WTC11 (cell line): ENCODE measurements around the gene PPP1R12A. TPM values are rescaled to one million over a fixed set of nuclear protein-coding genes. Genes with fewer than 3 reads are reported as not detected.

ENCODE experiments used
- ATAC-seq: fragments of 200-7000 bp; cut with Tn5 transposase; 2 replicates; pipeline ENCODE4 v1.10.0; 2021; ENCODE audit warnings: mild to moderate bottlenecking, moderate library complexity
- CTCF ChIA-PET: fragments of 300-600 bp; sonication (Branson Sonifier 250); formaldehyde crosslinking; loops from one replicate; lab custom pipeline; 2021; ENCODE audit warnings: antibody characterized with exemption; lab: Charles Lee
- POLR2A ChIA-PET: fragments of 350-600 bp; sonication (Branson Sonifier 250); formaldehyde crosslinking; loops from one replicate; lab custom pipeline; 2021; ENCODE audit warnings: antibody characterized with exemption; lab: Charles Lee
- DNase-seq: peaks from one replicate; pipeline ENCODE4 v3.0.0; 2021; ENCODE audit warnings: low spot score
- H3K27ac Mint-ChIP-seq: 2 replicates; pipeline ENCODE4 v1.8.0; 2021; ENCODE audit warnings: mixed read lengths
- H3K27me3 Mint-ChIP-seq: 2 replicates; pipeline ENCODE4 v1.8.0; 2021; ENCODE audit warnings: low read depth, mild to moderate bottlenecking, moderate library complexity, mixed read lengths
- H3K36me3 Mint-ChIP-seq: 2 replicates; pipeline ENCODE4 v1.8.0; 2021; ENCODE audit warnings: mixed read lengths
- H3K4me1 Mint-ChIP-seq: 2 replicates; pipeline ENCODE4 v1.8.0; 2022; ENCODE audit warnings: mixed read lengths
- H3K4me3 Mint-ChIP-seq: 2 replicates; pipeline ENCODE4 v1.8.0; 2021; ENCODE audit warnings: mild to moderate bottlenecking, moderate library complexity, mixed read lengths
- H3K9me3 Mint-ChIP-seq: 2 replicates; pipeline ENCODE4 v1.8.0; 2021; ENCODE audit warnings: mixed read lengths
- ATF2 ChIP-seq: sonication (generic); formaldehyde crosslinking; IDR thresholded peaks from 2 replicates; pipeline ENCODE4 v1.8.1; 2022; ENCODE audit warnings: low read depth, missing genetic modification reagents, borderline replicate concordance
- ATF3 ChIP-seq: sonication (generic); formaldehyde crosslinking; conservative IDR thresholded peaks from 2 replicates; pipeline ENCODE4 v1.8.1; 2022; ENCODE audit warnings: mild to moderate bottlenecking, missing genetic modification reagents
- ELF4 ChIP-seq: sonication (generic); formaldehyde crosslinking; IDR thresholded peaks from 2 replicates; pipeline ENCODE4 v1.8.1; 2022; ENCODE audit warnings: low read depth, mild to moderate bottlenecking, moderate library complexity, missing genetic modification reagents
- FOXJ3 ChIP-seq: sonication (generic); formaldehyde crosslinking; IDR thresholded peaks from 2 replicates; pipeline ENCODE4 v1.9.0; 2021; ENCODE audit warnings: missing genetic modification reagents, mild to moderate bottlenecking, borderline replicate concordance
- GRHL2 ChIP-seq: fragments of 250-450 bp; sonication (Bioruptor Pico); IDR thresholded peaks from 2 replicates; pipeline ENCODE4 v1.8.0; 2022; ENCODE audit warnings: mild to moderate bottlenecking, moderate library complexity; ENCODE audit not compliant: insufficient replicate concordance, severe bottlenecking
- MXD4 ChIP-seq: fragments of 250-450 bp; sonication (Bioruptor Pico); IDR thresholded peaks from 2 replicates; pipeline ENCODE4 v1.8.0; 2021; ENCODE audit warnings: mild to moderate bottlenecking, moderate library complexity, borderline replicate concordance
- PRRX2 ChIP-seq: fragments of 250-450 bp; sonication (Bioruptor Pico); IDR thresholded peaks from 2 replicates; pipeline ENCODE4 v1.8.0; 2021; ENCODE audit warnings: mild to moderate bottlenecking
- RORB ChIP-seq: fragments of 250-450 bp; sonication (Bioruptor Pico); IDR thresholded peaks from 2 replicates; pipeline ENCODE4 v1.9.0; 2021; ENCODE audit warnings: mild to moderate bottlenecking
- SP1 ChIP-seq: sonication (generic); formaldehyde crosslinking; conservative IDR thresholded peaks from 2 replicates; pipeline ENCODE4 v1.8.1; 2022; ENCODE audit warnings: missing genetic modification reagents
- TCF7 ChIP-seq: sonication (generic); formaldehyde crosslinking; IDR thresholded peaks from 2 replicates; pipeline ENCODE4 v1.8.0; 2022; ENCODE audit warnings: mild to moderate bottlenecking, low read depth, missing genetic modification reagents, moderate library complexity
- ZBTB21 ChIP-seq: sonication (generic); formaldehyde crosslinking; IDR thresholded peaks from 2 replicates; pipeline ENCODE4 v1.8.1; 2023; ENCODE audit warnings: mild to moderate bottlenecking, missing genetic modification reagents, borderline replicate concordance
- ZNF232 ChIP-seq: sonication (generic); formaldehyde crosslinking; IDR thresholded peaks from 2 replicates; pipeline ENCODE4 v1.8.0; 2022; ENCODE audit warnings: mild to moderate bottlenecking, missing genetic modification reagents
- ZNF317 ChIP-seq: sonication (generic); formaldehyde crosslinking; IDR thresholded peaks from 2 replicates; pipeline ENCODE4 v1.8.1; 2023; ENCODE audit warnings: low read depth, mild to moderate bottlenecking, moderate library complexity, missing genetic modification reagents, borderline replicate concordance
- ZNF396 ChIP-seq: fragments of 250-450 bp; sonication (Bioruptor Pico); IDR thresholded peaks from 2 replicates; pipeline ENCODE4 v1.8.0; 2021; ENCODE audit warnings: mild to moderate bottlenecking, moderate library complexity, borderline replicate concordance
- ZNF423 ChIP-seq: fragments of 250-450 bp; sonication (Bioruptor Pico); IDR thresholded peaks from 2 replicates; pipeline ENCODE4 v2.1.2; 2022; ENCODE audit warnings: mild to moderate bottlenecking, moderate library complexity
- ZNF425 ChIP-seq: fragments of 250-450 bp; sonication (Bioruptor Pico); conservative IDR thresholded peaks from 2 replicates; pipeline ENCODE4 v1.9.0; 2021; ENCODE audit warnings: mild to moderate bottlenecking
- ZNF671 ChIP-seq: fragments of 250-450 bp; sonication (Bioruptor Pico); IDR thresholded peaks from 2 replicates; pipeline ENCODE4 v1.8.0; 2021; ENCODE audit warnings: mild to moderate bottlenecking
- total RNA-seq: library from RNA; stranded (reverse); gene quantifications from 3 replicates; pipeline ENCODE4 v1.2.3, GENCODE V29; 2021
- TF ChIP-seq, protein P1 (sequence below): sonication (generic); formaldehyde crosslinking; IDR thresholded peaks from 2 replicates; pipeline ENCODE4 v1.8.1; 2022; ENCODE audit warnings: low read depth, mild to moderate bottlenecking, moderate library complexity, missing genetic modification reagents, borderline replicate concordance
- TF ChIP-seq, protein P2 (sequence below): fragments of 250-450 bp; sonication (Bioruptor Pico); IDR thresholded peaks from 2 replicates; pipeline ENCODE4 v1.9.0; 2021; ENCODE audit warnings: mild to moderate bottlenecking
- TF ChIP-seq, protein P3 (sequence below): sonication (generic); formaldehyde crosslinking; IDR thresholded peaks from 2 replicates; pipeline ENCODE4 v1.8.0; 2022; ENCODE audit warnings: mild to moderate bottlenecking, missing genetic modification reagents

PPP1R12A gene
- total RNA-seq, 1 experiment from 2014 or later: 83.8 TPM

DNA sequence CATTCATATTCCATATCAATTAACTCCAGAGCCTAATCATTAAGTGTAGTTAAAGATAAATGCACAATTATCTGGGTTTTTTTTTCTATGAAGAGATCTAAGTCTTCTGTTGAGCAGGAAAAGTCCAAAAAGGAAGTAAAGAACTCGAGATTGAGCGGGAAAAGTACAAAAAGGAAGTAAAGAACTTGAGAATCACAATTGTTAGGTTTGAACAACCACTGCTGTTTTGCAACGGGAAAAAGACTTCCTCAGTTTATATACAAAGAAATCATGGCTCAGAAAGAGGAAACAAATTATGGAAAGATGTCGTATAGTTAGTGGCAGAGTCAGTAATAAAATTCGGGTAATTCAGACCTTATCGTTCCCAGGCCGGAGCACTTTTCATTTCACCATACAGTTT is 63.3 kb downstream of the PPP1R12A start (continued):
- TF ChIP-seq, protein P1, sequence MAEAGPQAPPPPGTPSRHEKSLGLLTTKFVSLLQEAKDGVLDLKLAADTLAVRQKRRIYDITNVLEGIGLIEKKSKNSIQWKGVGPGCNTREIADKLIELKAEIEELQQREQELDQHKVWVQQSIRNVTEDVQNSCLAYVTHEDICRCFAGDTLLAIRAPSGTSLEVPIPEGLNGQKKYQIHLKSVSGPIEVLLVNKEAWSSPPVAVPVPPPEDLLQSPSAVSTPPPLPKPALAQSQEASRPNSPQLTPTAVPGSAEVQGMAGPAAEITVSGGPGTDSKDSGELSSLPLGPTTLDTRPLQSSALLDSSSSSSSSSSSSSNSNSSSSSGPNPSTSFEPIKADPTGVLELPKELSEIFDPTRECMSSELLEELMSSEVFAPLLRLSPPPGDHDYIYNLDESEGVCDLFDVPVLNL: no peak
- no peak for TF ChIP-seq TCF7 (CRISPR knock-in tag)
- TF ChIP-seq ZNF396: no peak
- TF ChIP-seq ATF2 (CRISPR knock-in tag): no peak

DNA sequence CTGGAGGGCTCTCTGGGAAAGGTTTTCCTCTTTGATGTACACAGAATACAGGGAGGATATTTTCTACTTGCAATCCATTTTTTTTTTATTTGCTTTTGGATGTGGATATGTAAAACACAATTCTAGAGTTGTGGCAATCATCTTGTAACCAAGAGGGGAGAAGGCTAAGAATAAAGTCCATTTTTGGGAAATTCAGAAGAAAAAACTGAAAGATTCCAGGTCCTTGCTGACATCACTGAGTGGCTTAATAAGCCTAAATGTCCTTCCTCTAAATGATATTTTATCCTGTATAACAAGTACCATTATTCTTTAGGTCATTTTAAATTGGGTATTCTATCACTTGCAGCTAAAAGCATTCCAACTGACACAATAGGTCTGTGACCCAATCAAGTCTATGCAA is 64.0 kb downstream of the PPP1R12A start:
- POLR2A ChIA-PET: no interaction called here
- H3K27ac Mint-ChIP-seq: no peak overlapping the region
- CTCF ChIA-PET: no interaction called here

DNA sequence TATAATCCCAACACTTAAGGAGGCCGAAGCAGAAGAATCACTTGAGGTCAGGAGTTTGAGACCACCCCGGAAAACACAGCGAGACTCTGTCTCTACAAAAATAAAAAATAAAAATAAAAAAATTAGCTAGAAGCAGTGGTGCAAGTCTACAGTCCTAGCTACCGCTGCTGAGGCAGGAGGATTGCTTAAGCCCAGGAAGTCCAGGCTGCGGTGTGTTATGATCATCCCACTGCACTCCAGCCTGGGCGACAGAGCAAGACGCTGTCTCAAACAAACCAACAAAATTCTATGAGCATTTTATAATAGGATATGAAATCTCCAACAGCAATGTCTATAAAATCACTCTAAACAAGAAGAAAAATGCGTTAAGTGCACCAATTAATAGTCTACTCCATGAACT is 75.3 kb downstream of the PPP1R12A start:
- H3K4me3 Mint-ChIP-seq: no peak overlapping the region
- POLR2A ChIA-PET: interaction anchor here (0.6 kb wide), 1 partner anchor 298 kb away, joined by 3 read pairs; no protein-coding TSS in a partner anchor
- H3K36me3 Mint-ChIP-seq: peaks cover 17% of the 10 kb centered on the region
- DNase-seq (no peak), ATAC-seq (no peak)
- H3K4me1 Mint-ChIP-seq: peaks cover 24% of the 10 kb centered on the region
- CTCF ChIA-PET: no interaction called here
- peaks cover 13% of the 10 kb centered on the region for H3K9me3 Mint-ChIP-seq
- no peaks in the 10 kb centered on the region for H3K27me3 Mint-ChIP-seq
- no peak for TF ChIP-seq ZBTB21
- no peak overlapping the region for H3K27ac Mint-ChIP-seq

More for the DNA sequence above, 64.0 kb downstream of the PPP1R12A start:
- H3K4me3 Mint-ChIP-seq: no peak overlapping the region
- DNase-seq: no peak
- peaks cover 22% of the 10 kb centered on the region for H3K4me1 Mint-ChIP-seq
- H3K9me3 Mint-ChIP-seq: no peaks in the 10 kb centered on the region
- no peak for ATAC-seq
- H3K27me3 Mint-ChIP-seq: no peaks in the 10 kb centered on the region
- H3K36me3 Mint-ChIP-seq: peaks cover 30% of the 10 kb centered on the region
- TF ChIP-seq GRHL2 (CRISPR knock-in tag) (no peak), ELF4 (CRISPR knock-in tag) (no peak), ZBTB21 (no peak), MXD4 (CRISPR knock-in tag) (no peak), ZNF423 (CRISPR knock-in tag) (no peak), PRRX2 (CRISPR knock-in tag) (no peak), ATF3 (CRISPR knock-in tag) (no peak), ZNF671 (CRISPR knock-in tag) (no peak), ZNF317 (CRISPR knock-in tag) (no peak), SP1 (CRISPR knock-in tag) (no peak)
- TF ChIP-seq, protein P2, sequence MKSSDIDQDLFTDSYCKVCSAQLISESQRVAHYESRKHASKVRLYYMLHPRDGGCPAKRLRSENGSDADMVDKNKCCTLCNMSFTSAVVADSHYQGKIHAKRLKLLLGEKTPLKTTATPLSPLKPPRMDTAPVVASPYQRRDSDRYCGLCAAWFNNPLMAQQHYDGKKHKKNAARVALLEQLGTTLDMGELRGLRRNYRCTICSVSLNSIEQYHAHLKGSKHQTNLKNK: no peak

DNA sequence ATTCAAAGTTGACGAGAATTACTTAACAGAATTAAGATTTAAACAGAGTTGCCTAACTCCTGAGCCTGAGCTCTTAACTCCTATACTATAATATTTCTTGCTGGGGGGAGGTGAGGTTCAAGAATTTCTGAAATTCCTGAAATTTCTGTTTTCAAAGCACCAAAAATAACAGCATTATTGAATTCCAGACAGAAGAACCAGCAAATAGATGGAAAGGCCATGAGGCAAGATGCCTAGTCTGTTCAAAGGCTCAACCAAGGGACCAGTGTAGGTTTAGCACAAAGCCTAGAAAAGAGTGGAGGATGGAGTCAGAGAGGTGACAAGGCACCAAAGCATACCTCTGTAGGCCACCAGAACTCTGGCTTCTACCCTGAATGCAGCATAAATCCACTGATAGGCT is 76.4 kb downstream of the PPP1R12A start:
- ChIA-PET CTCF (no interaction called here), POLR2A (no interaction called here)
- Mint-ChIP-seq H3K9me3 (peaks cover 13% of the 10 kb centered on the region), H3K27me3 (no peaks in the 10 kb centered on the region), H3K4me3 (no peak overlapping the region), H3K36me3 (peaks cover 17% of the 10 kb centered on the region), H3K4me1 (peaks cover 21% of the 10 kb centered on the region), H3K27ac (no peak overlapping the region)
- ATAC-seq (no peak), DNase-seq (no peak)
- no peak for TF ChIP-seq ZNF425 (CRISPR knock-in tag)
- TF ChIP-seq ZNF671 (CRISPR knock-in tag): no peak
- TF ChIP-seq, protein P1: no peak
- no peak for TF ChIP-seq RORB
- TF ChIP-seq, protein P3, sequence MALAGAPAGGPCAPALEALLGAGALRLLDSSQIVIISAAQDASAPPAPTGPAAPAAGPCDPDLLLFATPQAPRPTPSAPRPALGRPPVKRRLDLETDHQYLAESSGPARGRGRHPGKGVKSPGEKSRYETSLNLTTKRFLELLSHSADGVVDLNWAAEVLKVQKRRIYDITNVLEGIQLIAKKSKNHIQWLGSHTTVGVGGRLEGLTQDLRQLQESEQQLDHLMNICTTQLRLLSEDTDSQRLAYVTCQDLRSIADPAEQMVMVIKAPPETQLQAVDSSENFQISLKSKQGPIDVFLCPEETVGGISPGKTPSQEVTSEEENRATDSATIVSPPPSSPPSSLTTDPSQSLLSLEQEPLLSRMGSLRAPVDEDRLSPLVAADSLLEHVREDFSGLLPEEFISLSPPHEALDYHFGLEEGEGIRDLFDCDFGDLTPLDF (CRISPR knock-in tag): no peak
- TF ChIP-seq ZNF232 (CRISPR knock-in tag): no peak
- TF ChIP-seq FOXJ3 (CRISPR knock-in tag): no peak
